Thyroid gland (tissue), 4 donors: ENCODE data around the gene RYR3. TPM values are rescaled to one million over a fixed set of nuclear protein-coding genes. Genes with fewer than 3 reads are reported as not detected.
"Not testable (repeated sequence)": the region's sequence is repeated elsewhere in the genome, so short reads cannot be mapped to it uniquely, and the experiment has no call there.

Source experiments
- DNase-seq, 2 donors: peaks; one replicate each; pipeline ENCODE4 v3.0.0-alpha.2; 2019
- H3K27ac ChIP-seq, 3 donors: fragments of 200-600 bp; sonication (generic); 1 replicate in 2 of 3; 2 replicates in 1 of 3; pipeline ENCODE4 v1.5.1; 2016 to 2019; ENCODE audit warnings: mild to moderate bottlenecking in 1 of 3, moderate library complexity in 1 of 3
- H3K27me3 ChIP-seq: fragments of 200-600 bp; sonication (generic); one replicate; pipeline ENCODE4 v1.5.1; 2019
- H3K36me3 ChIP-seq, 2 donors: fragments of 200-600 bp; sonication (generic); one replicate each; pipeline ENCODE4 v1.5.1; 2016 to 2019
- H3K4me1 ChIP-seq, 2 donors: fragments of 200-600 bp; sonication (generic); one replicate each; pipeline ENCODE4 v1.5.1; 2017 to 2019
- H3K4me3 ChIP-seq, 3 donors: fragments of 200-600 bp; sonication (generic); replicated peaks in 1 of 3; 1 replicate in 2 of 3; 2 replicates in 1 of 3; pipeline ENCODE4 v1.5.1; 2016; ENCODE audit warnings: mild to moderate bottlenecking in 1 of 3
- H3K9me3 ChIP-seq: fragments of 200-600 bp; sonication (generic); one replicate; pipeline ENCODE4 v1.5.1; 2017
- POLR2A ChIP-seq, 2 donors: fragments of 450-650 bp; IDR thresholded peaks; one replicate each; pipeline ENCODE4 v1.6.1; 2017; ENCODE audit warnings: antibody characterized with exemption in 2 of 2, mild to moderate bottlenecking in 2 of 2, moderate library complexity in 1 of 2
- WGBS, 2 donors: methylation state at CpG; one replicate each; pipeline ENCODE4 v1.1.5; 2017; 5-methylcytosine and 5-hydroxymethylcytosine counted together
- intact Hi-C: fragments of 100-400 bp; cut with DNase I; formaldehyde crosslinking; loops from one replicate; pipeline ENCODE4 v1.15.1; 2023
- total RNA-seq, 4 donors: library from RNA; depleted of rRNA; stranded (reverse); fragments of >200 nt; gene quantifications; one replicate each; pipeline ENCODE4 v1.2.3, GENCODE V29; 2016
- TF ChIP-seq, protein P1 (sequence below), 6 experiments: fragments of 200-600 bp in 3 of 6; fragments of 450-650 bp in 3 of 6; sonication (generic) in 3 of 6; IDR thresholded peaks; one replicate each; pipeline ENCODE4 v1.5.1; 2016 to 2019; ENCODE audit warnings: antibody characterized with exemption in 6 of 6, mild to moderate bottlenecking in 2 of 6, inconsistent platforms in 1 of 6, moderate library complexity in 1 of 6

RYR3 gene
- total RNA-seq, 4 donors from 2014 or later: 0.27 to 4.2 (median 0.34) TPM

- H3K27me3 ChIP-seq: no peaks in the 10 kb centered on the region
- no peak overlapping the region for H3K27ac ChIP-seq
- no peaks in the 10 kb centered on the region for H3K9me3 ChIP-seq
- no peak overlapping the region for H3K4me3 ChIP-seq
- no peak for DNase-seq
- H3K4me1 ChIP-seq: no peaks in the 10 kb centered on the region
- 86 to 91% methylated on average over 1 of the region's 1 CpG for WGBS, 2 donors
- TF ChIP-seq, protein P1, sequence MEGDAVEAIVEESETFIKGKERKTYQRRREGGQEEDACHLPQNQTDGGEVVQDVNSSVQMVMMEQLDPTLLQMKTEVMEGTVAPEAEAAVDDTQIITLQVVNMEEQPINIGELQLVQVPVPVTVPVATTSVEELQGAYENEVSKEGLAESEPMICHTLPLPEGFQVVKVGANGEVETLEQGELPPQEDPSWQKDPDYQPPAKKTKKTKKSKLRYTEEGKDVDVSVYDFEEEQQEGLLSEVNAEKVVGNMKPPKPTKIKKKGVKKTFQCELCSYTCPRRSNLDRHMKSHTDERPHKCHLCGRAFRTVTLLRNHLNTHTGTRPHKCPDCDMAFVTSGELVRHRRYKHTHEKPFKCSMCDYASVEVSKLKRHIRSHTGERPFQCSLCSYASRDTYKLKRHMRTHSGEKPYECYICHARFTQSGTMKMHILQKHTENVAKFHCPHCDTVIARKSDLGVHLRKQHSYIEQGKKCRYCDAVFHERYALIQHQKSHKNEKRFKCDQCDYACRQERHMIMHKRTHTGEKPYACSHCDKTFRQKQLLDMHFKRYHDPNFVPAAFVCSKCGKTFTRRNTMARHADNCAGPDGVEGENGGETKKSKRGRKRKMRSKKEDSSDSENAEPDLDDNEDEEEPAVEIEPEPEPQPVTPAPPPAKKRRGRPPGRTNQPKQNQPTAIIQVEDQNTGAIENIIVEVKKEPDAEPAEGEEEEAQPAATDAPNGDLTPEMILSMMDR (IDR thresholded peaks at IDR 0.05): no peak
- TF ChIP-seq POLR2A (IDR thresholded peaks at IDR 0.05): no peak
- H3K36me3 ChIP-seq: no peaks in the 10 kb centered on the region
- intact Hi-C loops: no loop called here
These were observed 258.3 kb downstream of the RYR3 start for GRCh38 chr15:33569036-33569435.

- WGBS, 2 donors: 66 to 79% methylated on average over 2 of the region's 2 CpGs
- H3K4me1 ChIP-seq, intact Hi-C loops, H3K27me3 ChIP-seq, H3K4me3 ChIP-seq, H3K36me3 ChIP-seq, H3K27ac ChIP-seq, H3K9me3 ChIP-seq, DNase-seq: not testable (repeated sequence)
These were observed 267.1 kb downstream of the RYR3 start for GRCh38 chr15:33577911-33578310.

- no peak overlapping the region for H3K4me3 ChIP-seq
- no peaks in the 10 kb centered on the region for H3K9me3 ChIP-seq
- 69 to 90% methylated on average over 2 of the region's 2 CpGs for WGBS, 2 donors
- intact Hi-C loops: no loop called here
- no peak for TF ChIP-seq POLR2A (IDR thresholded peaks at IDR 0.05)
- TF ChIP-seq, protein P1 (IDR thresholded peaks at IDR 0.05): no peak
- no peaks in the 10 kb centered on the region for H3K36me3 ChIP-seq
- H3K4me1 ChIP-seq: peaks cover 0 to 9% of the 10 kb centered on the region in 2 donors
- H3K27ac ChIP-seq: no peak overlapping the region
- no peaks in the 10 kb centered on the region for H3K27me3 ChIP-seq
- no peak for DNase-seq
These were observed 269.8 kb downstream of the RYR3 start for GRCh38 chr15:33580526-33580925.

GRCh38 chr15:33581032-33581431, 270.3 kb downstream of the RYR3 start:
- intact Hi-C loops: no loop called here
- H3K27me3 ChIP-seq: no peaks in the 10 kb centered on the region
- no peak for TF ChIP-seq POLR2A (IDR thresholded peaks at IDR 0.05)
- TF ChIP-seq, protein P1 (IDR thresholded peaks at IDR 0.05): no peak
- 21 to 30% methylated on average over 3 of the region's 3 CpGs for whole genome bisulfite sequencing, 2 donors
- H3K27ac ChIP-seq: no peak overlapping the region
- H3K9me3 ChIP-seq: no peaks in the 10 kb centered on the region
- H3K4me3 ChIP-seq: no peak overlapping the region
- DNase-seq: peak; percentile 45 to 49
- H3K4me1 ChIP-seq: peaks cover 0 to 9% of the 10 kb centered on the region in 2 donors
- H3K36me3 ChIP-seq: no peaks in the 10 kb centered on the region

GRCh38 chr15:33584797-33585196, 274.0 kb downstream of the RYR3 start:
- intact Hi-C loops: no loop called here
- Histone ChIP-seq H3K27me3 (no peaks in the 10 kb centered on the region), H3K27ac (no peak overlapping the region), H3K4me1 (peaks cover 0 to 9% of the 10 kb centered on the region in 2 donors), H3K4me3 (no peak overlapping the region), H3K9me3 (no peaks in the 10 kb centered on the region), H3K36me3 (no peaks in the 10 kb centered on the region)
- WGBS, 2 donors: 45 to 63% methylated on average over 8 of the region's 8 CpGs
- TF ChIP-seq POLR2A (IDR thresholded peaks at IDR 0.05): no peak
- TF ChIP-seq, protein P1 (IDR thresholded peaks at IDR 0.05): no peak
- no peak for DNase-seq
